PC-9 (cell line): Measurements from ENCODE around the gene PLIN1. TPM values are rescaled to one million over a fixed set of nuclear protein-coding genes. Genes with fewer than 3 reads are reported as not detected.

Experiments used
- BruUV-seq: library from RNA; stranded (reverse); fragments of 400-500 nt; replicated peaks from 2 replicates; lab custom pipeline; 2021; lab: Mats Ljungman, UMichigan
- CTCF ChIA-PET: fragments of 300-600 bp; sonication (Branson Sonifier 250); formaldehyde crosslinking; loops from one replicate; lab custom pipeline; 2022; ENCODE audit warnings: antibody characterized with exemption; lab: Charles Lee
- POLR2A ChIA-PET: fragments of 300-600 bp; sonication (Branson Sonifier 250); formaldehyde crosslinking; loops from one replicate; lab custom pipeline; 2022; ENCODE audit warnings: antibody characterized with exemption; ENCODE audit not compliant: unreplicated experiment; lab: Charles Lee
- DNase-seq, 2 experiments: peaks; one replicate each; pipeline versions ENCODE4 v3.0.0 to v3.0.0-alpha.2; 2015 to 2022; ENCODE audit warnings: mixed read lengths in 1 of 2
- H2AFZ ChIP-seq: fragments of 200-600 bp; sonication (generic); 2 replicates; pipeline ENCODE4 v1.8.1; 2017; ENCODE audit warnings: antibody characterized with exemption
- H3F3A ChIP-seq: fragments of 200-600 bp; sonication (generic); 2 replicates; pipeline ENCODE4 v1.8.1; 2017; ENCODE audit warnings: antibody characterized with exemption, mild to moderate bottlenecking, low read depth; ENCODE audit not compliant: insufficient read depth
- H3K27ac ChIP-seq: fragments of 200-600 bp; sonication (generic); 2 replicates; pipeline ENCODE4 v1.6.1; 2016; ENCODE audit warnings: mixed run types
- H3K27me3 ChIP-seq: fragments of 200-600 bp; sonication (generic); 2 replicates; pipeline ENCODE4 v1.6.1; 2016; ENCODE audit warnings: low read depth, mixed run types; ENCODE audit not compliant: insufficient read depth
- H3K36me3 ChIP-seq: fragments of 200-600 bp; sonication (generic); 2 replicates; pipeline ENCODE4 v1.6.1; 2016; ENCODE audit warnings: low read depth, mixed run types
- H3K4me1 ChIP-seq: fragments of 200-600 bp; sonication (generic); replicated peaks from 2 replicates; pipeline ENCODE4 v1.6.1; 2016; ENCODE audit warnings: mixed run types; ENCODE audit not compliant: insufficient read depth
- H3K4me2 ChIP-seq: fragments of 200-600 bp; sonication (generic); 2 replicates; pipeline ENCODE4 v1.6.1; 2017; ENCODE audit warnings: mixed run types
- H3K4me3 ChIP-seq: fragments of 200-600 bp; sonication (generic); 2 replicates; pipeline ENCODE4 v1.6.1; 2016; ENCODE audit warnings: mixed run types
- H3K79me2 ChIP-seq: fragments of 200-600 bp; sonication (generic); 2 replicates; pipeline ENCODE4 v1.6.1; 2017; ENCODE audit warnings: low read depth, mixed run types
- H3K9me2 ChIP-seq: fragments of 200-600 bp; sonication (generic); 2 replicates; pipeline ENCODE4 v1.8.1; 2017; ENCODE audit warnings: mild to moderate bottlenecking; ENCODE audit not compliant: insufficient read depth
- H3K9me3 ChIP-seq: fragments of 200-600 bp; sonication (generic); 2 replicates; pipeline ENCODE4 v1.8.1; 2016; ENCODE audit warnings: low read depth; ENCODE audit not compliant: insufficient read depth
- H4K20me1 ChIP-seq: fragments of 200-600 bp; sonication (generic); 2 replicates; pipeline ENCODE4 v1.8.1; 2017; ENCODE audit not compliant: insufficient read depth
- CTCF ChIP-seq: fragments of 200-600 bp; sonication (generic); conservative IDR thresholded peaks from 2 replicates; pipeline ENCODE4 v1.6.1; 2017; ENCODE audit warnings: mixed run types, antibody characterized with exemption, mild to moderate bottlenecking, moderate library complexity
- EZH2 ChIP-seq: fragments of 200-600 bp; sonication (generic); IDR thresholded peaks from 2 replicates; pipeline ENCODE4 v1.8.0; 2017; ENCODE audit warnings: antibody characterized with exemption, low read depth
- intact Hi-C: fragments of 100-400 bp; cut with micrococcal nuclease; formaldehyde crosslinking; loops from one replicate; pipeline ENCODE4 v1.10.0; 2022; ENCODE audit not compliant: unreplicated experiment
- total RNA-seq: library from RNA; stranded (reverse); gene quantifications from 2 replicates; pipeline ENCODE4 v1.2.3, GENCODE V29; 2021

The PLIN1 gene
- total RNA-seq, 1 experiment from 2014 or later = 1.0 TPM

GRCh38 chr15:89671687-89672086 is 7.5 kb downstream of the PLIN1 start:
- ChIA-PET POLR2A (no interaction called here), CTCF (no interaction called here)
- intact Hi-C loops = no loop called here
- H3K4me1 ChIP-seq = no peaks in the 10 kb centered on the region
- no peak overlapping the region for H3K27ac ChIP-seq
- no peaks in the 10 kb centered on the region; the same call in 1 of the 2 replicates for H3F3A ChIP-seq
- no peaks in the 10 kb centered on the region for H3K9me3 ChIP-seq
- no peaks in the 10 kb centered on the region for H3K9me2 ChIP-seq
- no peak for TF ChIP-seq CTCF
- TF ChIP-seq EZH2 = no peak
- no peak for DNase-seq
- H3K4me2 ChIP-seq = no peak overlapping the region
- H3K27me3 ChIP-seq = no peaks in the 10 kb centered on the region
- no peaks in the 10 kb centered on the region for H3K79me2 ChIP-seq
- no peak overlapping the region for H3K4me3 ChIP-seq
- BruUV-seq = no TSS peak
- no peaks in the 10 kb centered on the region for H4K20me1 ChIP-seq
- H3K36me3 ChIP-seq = no peaks in the 10 kb centered on the region
- no peak overlapping the region for H2AFZ ChIP-seq

- H3K27me3 ChIP-seq = no peaks in the 10 kb centered on the region
- H3K27ac ChIP-seq = no peak overlapping the region
- intact Hi-C loops = no loop called here
- no peaks in the 10 kb centered on the region for H3K9me2 ChIP-seq
- no peak overlapping the region for H3K4me3 ChIP-seq
- BruUV-seq = no TSS peak
- no peak for TF ChIP-seq EZH2
- no peak for TF ChIP-seq CTCF
- H3F3A ChIP-seq = no peaks in the 10 kb centered on the region; the same call in 1 of the 2 replicates
- H2AFZ ChIP-seq = no peak overlapping the region
- DNase-seq = no peak
- H3K9me3 ChIP-seq = no peaks in the 10 kb centered on the region
- no peaks in the 10 kb centered on the region for H3K4me1 ChIP-seq
- no peaks in the 10 kb centered on the region for H3K79me2 ChIP-seq
- no peaks in the 10 kb centered on the region for H3K36me3 ChIP-seq
- ChIA-PET CTCF (interaction anchor here (0.7 kb wide), 1 partner anchor 9 kb away, joined by 3 read pairs; no protein-coding TSS in a partner anchor), POLR2A (no interaction called here)
- H4K20me1 ChIP-seq = no peaks in the 10 kb centered on the region
- no peak overlapping the region for H3K4me2 ChIP-seq
Measured at GRCh38 chr15:89670971-89671560, 8.1 kb downstream of the PLIN1 start.

GRCh38 chr15:89669941-89670340 is 9.2 kb downstream of the PLIN1 start:
- H3K9me2 ChIP-seq = no peaks in the 10 kb centered on the region
- no peaks in the 10 kb centered on the region for H3K9me3 ChIP-seq
- POLR2A ChIA-PET = no interaction called here
- no peak overlapping the region for H3K4me2 ChIP-seq
- no peaks in the 10 kb centered on the region for H3K36me3 ChIP-seq
- no peak overlapping the region for H3K4me3 ChIP-seq
- H3K79me2 ChIP-seq = no peaks in the 10 kb centered on the region
- no TSS peak for BruUV-seq
- no peaks in the 10 kb centered on the region for H3K27me3 ChIP-seq
- DNase-seq = no peak
- H2AFZ ChIP-seq = no peak overlapping the region
- TF ChIP-seq EZH2 = no peak
- CTCF ChIA-PET = no interaction called here
- intact Hi-C loops = no loop called here
- no peaks in the 10 kb centered on the region; the same call in none of the 2 replicates for H3F3A ChIP-seq
- H3K4me1 ChIP-seq = no peaks in the 10 kb centered on the region
- no peaks in the 10 kb centered on the region for H4K20me1 ChIP-seq
- H3K27ac ChIP-seq = no peak overlapping the region
